ENCODE data around the gene GAB1. TPM values are rescaled to one million over a fixed set of nuclear protein-coding genes. Genes with fewer than 3 reads are reported as not detected.

Gene GAB1
- total and polyA plus RNA-seq, 2 of the 8 experiments (the other 6 are each of a cell fraction or from before 2014, with no cell fraction given): 6.8 to 21.3 TPM

GRCh38 chr4:143292858-143293257, 43.8 kb upstream of the GAB1 start:
- Histone ChIP-seq H3K23me2 (ENCODE audit: low read depth, low read length) (no peaks in the 10 kb centered on the region), H4K5ac (ENCODE audit: insufficient read length, low read depth, low read length) (no peak overlapping the region)
- POLR2A ChIA-PET (ENCODE audit: partially characterized antibody): no interaction called here
- TF ChIP-seq MAX (IDR thresholded peaks at IDR 0.05): no peak
- TF ChIP-seq BRCA1 (IDR thresholded peaks at IDR 0.05; ENCODE audit: low read depth, low read length): no peak
- TF ChIP-seq HDAC6 (IDR thresholded peaks at IDR 0.05; ENCODE audit: low read depth, low read length): no peak
- TF ChIP-seq RXRA (IDR thresholded peaks at IDR 0.05; ENCODE audit: insufficient read depth, low read depth, low read length): no peak
- TF ChIP-seq HDAC2 (IDR thresholded peaks at IDR 0.05; ENCODE audit: borderline replicate concordance in 1 of 2, low read depth in 2 of 2, low read length in 2 of 2): no peak
- no peak for TF ChIP-seq CTBP2 (IDR thresholded peaks at IDR 0.05; ENCODE audit: borderline replicate concordance, insufficient read depth, insufficient read length, low read length)
- TF ChIP-seq NRF1 (IDR thresholded peaks at IDR 0.05; ENCODE audit: low read depth, low read length): no peak
- TF ChIP-seq CHD2 (IDR thresholded peaks at IDR 0.05; ENCODE audit: low read length): no peak
- no peak for TF ChIP-seq SIX5 (IDR thresholded peaks at IDR 0.05; ENCODE audit: low read depth, low read length)
- no peak for TF ChIP-seq TCF12 (IDR thresholded peaks at IDR 0.05; ENCODE audit: low read depth, low read length)
- no peak for TF ChIP-seq CHD1 (IDR thresholded peaks at IDR 0.05; ENCODE audit: low read depth, low read length)
- no peak for TF ChIP-seq SIN3A (conservative IDR thresholded peaks at IDR 0.05 in 1 of 2, IDR thresholded peaks at IDR 0.05 in 1 of 2; ENCODE audit: low read depth in 1 of 2, low read length in 2 of 2)
- no peak for TF ChIP-seq EZH2 (IDR thresholded peaks at IDR 0.05; ENCODE audit: low read depth, low read length, severe bottlenecking)
- no peak for TF ChIP-seq SP4 (IDR thresholded peaks at IDR 0.05; ENCODE audit: low read length)
- TF ChIP-seq POLR2A (IDR thresholded peaks at IDR 0.05; ENCODE audit: control extremely low read depth in 1 of 2, low read depth in 2 of 2, low read length in 2 of 2): no peak
- no peak for TF ChIP-seq TAF7 (optimal IDR thresholded peaks at IDR 0.05; ENCODE audit: borderline replicate concordance, low read depth, low read length)

More at GRCh38 chr4:143292858-143293257, 43.8 kb upstream of the GAB1 start:
- H3K14ac ChIP-seq (ENCODE audit: insufficient read length): no peak overlapping the region
- no peak overlapping the region for H2BK120ac ChIP-seq (replicated peaks; ENCODE audit: low read depth, low read length)
- H3K56ac ChIP-seq (replicated peaks; ENCODE audit: insufficient read length, low read depth, low read length): no peak overlapping the region
- no peak overlapping the region for H2BK20ac ChIP-seq (ENCODE audit: low read length)
- H3K79me1 ChIP-seq (ENCODE audit: low read depth, low read length): no peaks in the 10 kb centered on the region
- no peaks in the 10 kb centered on the region for H3K4me1 ChIP-seq (replicated peaks in 1 of 4; ENCODE audit: control insufficient read depth in 3 of 4, insufficient read depth in 4 of 4, low read length in 3 of 4)
- no peak overlapping the region for H2AFZ ChIP-seq (ENCODE audit: low read length)
- no peak overlapping the region for H3K27ac ChIP-seq (ENCODE audit: low read depth, low read length)
- H4K8ac ChIP-seq (ENCODE audit: extremely low read depth, insufficient read depth, low read length): no peak overlapping the region
- no peaks in the 10 kb centered on the region for H3K9me3 ChIP-seq (ENCODE audit: insufficient read depth in 2 of 2, low read depth in 1 of 2, low read length in 1 of 2)
- 91% methylated on average over 1 of the region's 1 CpG; no CpG with 5 or more reads in 1 of the 2 experiments for WGBS, 2 experiments (ENCODE audit: extremely low coverage in 1 of 2, insufficient coverage in 1 of 2, insufficient read length in 1 of 2, insufficient replicate concordance in 2 of 2, low coverage in 1 of 2, low lambda C conversion rate in 2 of 2, missing lambda C conversion rate in 1 of 2)
- CTCF ChIA-PET (ENCODE audit: partially characterized antibody): no interaction called here
- H2BK5ac ChIP-seq (ENCODE audit: low read depth, low read length): no peak overlapping the region
- FAIRE-seq: no peak
- no peak for DNase-seq (ENCODE audit: low read depth in 1 of 2, low spot score in 2 of 2)
- H2BK12ac ChIP-seq (ENCODE audit: low read depth, low read length): no peak overlapping the region
- no peaks in the 10 kb centered on the region for H3K79me2 ChIP-seq (ENCODE audit: control insufficient read depth in 1 of 2, insufficient read depth in 2 of 2, low read length in 2 of 2)
- no peak overlapping the region for H3K23ac ChIP-seq (ENCODE audit: insufficient read length)
- no peak overlapping the region for H4K91ac ChIP-seq (replicated peaks; ENCODE audit: insufficient read length, low read length)
- H3K27me3 ChIP-seq (replicated peaks in 1 of 4; ENCODE audit: control insufficient read depth in 3 of 4, extremely low read depth in 1 of 4, insufficient read depth in 3 of 4, low read length in 3 of 4): no peaks in the 10 kb centered on the region
- no peak overlapping the region for H3K4me3 ChIP-seq (ENCODE audit: extremely low read depth in 1 of 4, insufficient read depth in 2 of 4, low read depth in 3 of 4, low read length in 4 of 4)
- no peak overlapping the region for H3K4ac ChIP-seq (replicated peaks; ENCODE audit: insufficient read length, low read depth, low read length)
- no peaks in the 10 kb centered on the region for H3K36me3 ChIP-seq (ENCODE audit: control insufficient read depth in 2 of 4, insufficient read depth in 4 of 4, low read length in 3 of 4)
- H3K18ac ChIP-seq (ENCODE audit: extremely low read depth, low read length): no peak overlapping the region
- H4K20me1 ChIP-seq (replicated peaks in 1 of 2; ENCODE audit: control insufficient read depth in 1 of 2, insufficient read depth in 2 of 2, low read length in 2 of 2): no peaks in the 10 kb centered on the region
- no peak overlapping the region for H3K9ac ChIP-seq (replicated peaks in 1 of 4; ENCODE audit: extremely low read depth in 1 of 4, low read depth in 3 of 4, low read length in 3 of 4)
- no peak overlapping the region for H2AK5ac ChIP-seq (ENCODE audit: low read depth, low read length)
- no peak overlapping the region for H3K4me2 ChIP-seq (ENCODE audit: insufficient read depth in 1 of 2, low read depth in 2 of 2, low read length in 2 of 2)
- H2BK15ac ChIP-seq (ENCODE audit: low read length): no peak overlapping the region
